ENCODE data around the gene LMO4.

DNA sequence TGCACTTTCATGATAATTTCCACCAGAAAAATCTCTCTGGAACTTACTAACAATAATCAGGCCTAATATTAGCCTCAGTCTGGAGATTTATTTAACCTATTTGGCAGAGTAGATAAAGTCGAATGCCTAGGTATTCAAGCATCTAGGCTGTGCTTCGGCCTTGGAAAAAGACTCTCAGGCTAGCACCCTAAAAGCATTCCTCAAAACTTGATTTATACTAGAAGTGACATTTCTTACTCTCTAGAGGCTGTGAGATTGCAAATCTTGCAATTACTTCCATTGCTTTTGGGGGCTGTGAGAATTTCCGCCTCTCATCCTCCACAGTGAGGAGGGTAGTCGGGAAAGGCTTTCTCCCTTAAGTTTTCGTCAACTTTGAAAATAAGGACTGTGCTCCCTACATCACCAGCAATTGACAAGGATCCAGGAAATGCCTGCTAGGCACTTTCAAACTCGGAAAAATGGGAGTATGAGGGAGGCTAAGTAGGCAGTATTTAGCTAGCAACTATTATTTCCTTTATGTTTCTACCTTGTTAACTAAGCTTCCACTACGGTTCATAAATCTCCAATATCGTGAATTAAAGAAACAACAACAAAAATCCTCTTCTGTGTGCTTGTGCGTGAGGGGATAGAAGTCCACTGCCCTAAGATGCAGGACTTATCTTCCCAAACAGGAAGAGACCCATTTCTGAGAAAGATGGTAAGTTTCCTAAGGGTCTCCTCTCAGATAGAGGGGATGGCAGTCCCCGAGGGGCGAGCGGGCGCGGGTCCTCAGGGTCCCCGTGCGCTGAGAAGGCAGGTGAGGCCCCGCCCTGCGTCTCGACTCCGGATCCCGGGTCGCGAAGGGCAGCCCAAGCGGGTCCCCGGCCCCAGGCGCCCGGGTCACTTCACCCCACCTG is 1.1 kb upstream of the LMO4 start:
- no peak for TF ChIP-seq POLR2A (IDR thresholded peaks at IDR 0.05)
- TF ChIP-seq, protein P1, sequence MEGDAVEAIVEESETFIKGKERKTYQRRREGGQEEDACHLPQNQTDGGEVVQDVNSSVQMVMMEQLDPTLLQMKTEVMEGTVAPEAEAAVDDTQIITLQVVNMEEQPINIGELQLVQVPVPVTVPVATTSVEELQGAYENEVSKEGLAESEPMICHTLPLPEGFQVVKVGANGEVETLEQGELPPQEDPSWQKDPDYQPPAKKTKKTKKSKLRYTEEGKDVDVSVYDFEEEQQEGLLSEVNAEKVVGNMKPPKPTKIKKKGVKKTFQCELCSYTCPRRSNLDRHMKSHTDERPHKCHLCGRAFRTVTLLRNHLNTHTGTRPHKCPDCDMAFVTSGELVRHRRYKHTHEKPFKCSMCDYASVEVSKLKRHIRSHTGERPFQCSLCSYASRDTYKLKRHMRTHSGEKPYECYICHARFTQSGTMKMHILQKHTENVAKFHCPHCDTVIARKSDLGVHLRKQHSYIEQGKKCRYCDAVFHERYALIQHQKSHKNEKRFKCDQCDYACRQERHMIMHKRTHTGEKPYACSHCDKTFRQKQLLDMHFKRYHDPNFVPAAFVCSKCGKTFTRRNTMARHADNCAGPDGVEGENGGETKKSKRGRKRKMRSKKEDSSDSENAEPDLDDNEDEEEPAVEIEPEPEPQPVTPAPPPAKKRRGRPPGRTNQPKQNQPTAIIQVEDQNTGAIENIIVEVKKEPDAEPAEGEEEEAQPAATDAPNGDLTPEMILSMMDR (IDR thresholded peaks at IDR 0.05), result no peak
